ENCODE data around the gene PSAP. TPM values are rescaled to one million over a fixed set of nuclear protein-coding genes. Genes with fewer than 3 reads are reported as not detected.
A peak's percentile ranks its signal among the peaks of the same experiment; 100 is the strongest.
"Not testable (repeated sequence)": the region's sequence is repeated elsewhere in the genome, so short reads cannot be mapped to it uniquely, and the experiment has no call there.

The PSAP gene
- polyA plus RNA-seq, 1 donor from 2014 or later = 651 TPM

DNA sequence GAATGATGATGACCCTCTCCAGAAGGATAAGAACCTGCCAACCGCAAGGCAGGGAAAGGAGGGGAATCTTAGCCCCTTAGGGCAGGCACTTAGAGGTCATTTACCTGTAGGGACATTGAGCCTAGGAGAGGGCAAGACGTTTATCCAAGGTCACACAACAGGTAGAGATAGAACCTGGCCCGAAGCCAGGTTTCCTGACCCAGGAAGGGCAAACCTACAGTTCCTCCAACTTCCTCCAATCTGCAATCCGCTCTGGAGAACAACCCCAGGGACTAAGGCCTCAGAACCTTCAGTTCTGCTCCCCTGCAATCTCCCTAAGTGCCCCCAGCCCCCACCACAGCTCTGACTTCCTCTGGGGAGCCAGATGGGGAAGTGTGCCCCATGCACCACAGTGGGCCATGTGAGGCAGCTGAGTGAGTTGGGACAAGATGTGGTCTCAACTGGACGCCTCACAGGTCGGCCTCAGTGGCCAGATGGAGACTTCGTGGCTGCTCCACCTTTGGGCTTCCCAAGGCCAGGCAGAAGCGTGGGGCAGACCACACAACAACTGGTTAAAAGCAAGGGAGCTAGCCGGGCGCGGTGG lies 1.4 kb upstream of the PSAP start:
- H3K79me2 ChIP-seq (replicated peaks; ENCODE audit: insufficient read depth, low read length) = peaks cover 36% of the 10 kb centered on the region
- H3K4me2 ChIP-seq (ENCODE audit: low read length) = no peak overlapping the region
- H3K9ac ChIP-seq (ENCODE audit: low read length) = no peak overlapping the region
- TF ChIP-seq TAF1 (IDR thresholded peaks at IDR 0.05; ENCODE audit: low read depth) (no peak), SMC3 (conservative IDR thresholded peaks at IDR 0.05; ENCODE audit: poor library complexity) (no peak), EP300 (conservative IDR thresholded peaks at IDR 0.05; ENCODE audit: poor library complexity, severe bottlenecking) (no peak), EZH2 (IDR thresholded peaks at IDR 0.05; ENCODE audit: borderline replicate concordance, insufficient read depth, low read length, poor library complexity, severe bottlenecking) (no peak), POLR2AphosphoS5 (IDR thresholded peaks at IDR 0.05) (no peak), REST (IDR thresholded peaks at IDR 0.05; ENCODE audit: borderline replicate concordance) (no peak), RAD21 (conservative IDR thresholded peaks at IDR 0.05) (no peak), MXI1 (conservative IDR thresholded peaks at IDR 0.05; ENCODE audit: poor library complexity, severe bottlenecking) (no peak)
- TF ChIP-seq, protein P1, sequence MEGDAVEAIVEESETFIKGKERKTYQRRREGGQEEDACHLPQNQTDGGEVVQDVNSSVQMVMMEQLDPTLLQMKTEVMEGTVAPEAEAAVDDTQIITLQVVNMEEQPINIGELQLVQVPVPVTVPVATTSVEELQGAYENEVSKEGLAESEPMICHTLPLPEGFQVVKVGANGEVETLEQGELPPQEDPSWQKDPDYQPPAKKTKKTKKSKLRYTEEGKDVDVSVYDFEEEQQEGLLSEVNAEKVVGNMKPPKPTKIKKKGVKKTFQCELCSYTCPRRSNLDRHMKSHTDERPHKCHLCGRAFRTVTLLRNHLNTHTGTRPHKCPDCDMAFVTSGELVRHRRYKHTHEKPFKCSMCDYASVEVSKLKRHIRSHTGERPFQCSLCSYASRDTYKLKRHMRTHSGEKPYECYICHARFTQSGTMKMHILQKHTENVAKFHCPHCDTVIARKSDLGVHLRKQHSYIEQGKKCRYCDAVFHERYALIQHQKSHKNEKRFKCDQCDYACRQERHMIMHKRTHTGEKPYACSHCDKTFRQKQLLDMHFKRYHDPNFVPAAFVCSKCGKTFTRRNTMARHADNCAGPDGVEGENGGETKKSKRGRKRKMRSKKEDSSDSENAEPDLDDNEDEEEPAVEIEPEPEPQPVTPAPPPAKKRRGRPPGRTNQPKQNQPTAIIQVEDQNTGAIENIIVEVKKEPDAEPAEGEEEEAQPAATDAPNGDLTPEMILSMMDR (IDR thresholded peaks at IDR 0.05; ENCODE audit: poor library complexity, severe bottlenecking) = no peak
- no peaks in the 10 kb centered on the region for H3K36me3 ChIP-seq (ENCODE audit: insufficient read depth, low read length)
- no peak overlapping the region for H3K27ac ChIP-seq (ENCODE audit: low read length)
- H3K9me3 ChIP-seq (ENCODE audit: low read length) = no peaks in the 10 kb centered on the region
- H3K9me2 ChIP-seq (ENCODE audit: insufficient read depth, low read length) = no peaks in the 10 kb centered on the region
- H3F3A ChIP-seq (ENCODE audit: insufficient read depth, low read length, poor library complexity, severe bottlenecking) = peaks cover 3% of the 10 kb centered on the region
- H3K4me3 ChIP-seq (ENCODE audit: low read length) = no peak overlapping the region
- peaks cover 5% of the 10 kb centered on the region for H4K20me1 ChIP-seq (ENCODE audit: insufficient read depth)
- H3K27me3 ChIP-seq (ENCODE audit: insufficient read depth, low read depth, low read length) = no peaks in the 10 kb centered on the region
- H2AFZ ChIP-seq (ENCODE audit: low read depth, low read length) = no peak overlapping the region

DNA sequence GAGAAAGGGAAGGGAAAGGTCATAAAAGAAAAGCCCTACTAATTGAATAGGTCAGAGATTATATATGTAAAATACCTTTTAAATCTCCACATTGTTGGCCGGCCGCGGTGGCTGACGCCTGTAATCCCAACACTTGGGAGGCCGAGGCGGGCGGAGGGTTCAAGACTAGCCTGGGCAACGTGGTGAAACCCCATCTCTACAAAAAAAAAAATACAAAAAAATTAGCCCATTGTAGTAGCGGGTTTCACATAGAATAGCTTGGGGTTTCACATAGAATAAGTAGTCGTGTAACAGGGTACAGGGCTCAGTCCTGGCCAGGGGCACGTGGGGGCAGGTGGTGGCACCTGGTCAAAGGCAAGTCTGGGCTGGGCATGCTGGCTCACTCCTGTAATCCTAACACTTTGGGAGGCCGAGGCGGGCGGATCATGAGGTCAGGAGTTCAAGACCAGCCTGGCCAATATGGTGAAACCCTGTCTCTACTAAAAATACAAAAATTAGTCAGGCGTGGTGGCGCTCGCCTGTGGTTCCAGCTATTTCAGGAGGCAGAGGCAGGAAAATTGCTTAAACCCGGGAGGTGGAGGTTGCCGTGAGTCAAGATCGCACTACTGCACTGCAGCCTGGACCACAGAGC lies 529 bp upstream of the PSAP start:
- Histone ChIP-seq H3K9ac (ENCODE audit: low read length) (peak overlapping the region; percentile 98), H3K4me3 (ENCODE audit: low read length) (peak overlapping the region; percentile 100), H3K27ac (ENCODE audit: low read length) (peak overlapping the region; percentile 45), H3K79me2 (replicated peaks; ENCODE audit: insufficient read depth, low read length) (peaks cover 45% of the 10 kb centered on the region)
- H3F3A ChIP-seq (ENCODE audit: insufficient read depth, low read length, poor library complexity, severe bottlenecking); H4K20me1 ChIP-seq (ENCODE audit: insufficient read depth); H3K9me2 ChIP-seq (ENCODE audit: insufficient read depth, low read length); H2AFZ ChIP-seq (ENCODE audit: low read depth, low read length); H3K36me3 ChIP-seq (ENCODE audit: insufficient read depth, low read length); H3K4me2 ChIP-seq (ENCODE audit: low read length); H3K27me3 ChIP-seq (ENCODE audit: insufficient read depth, low read depth, low read length); H3K9me3 ChIP-seq (ENCODE audit: low read length): not testable (repeated sequence)

Data from neural cell (in vitro differentiated cells).